ENCODE data around the gene SHC2. TPM values are rescaled to one million over a fixed set of nuclear protein-coding genes. Genes with fewer than 3 reads are reported as not detected.
"Not testable (repeated sequence)": the region's sequence is repeated elsewhere in the genome, so short reads cannot be mapped to it uniquely, and the experiment has no call there.

Gene SHC2
- total RNA-seq, 4 donors from 2014 or later = 31.5 to 72.8 (median 48.8) TPM

- DNase-seq = no peak
- WGBS, 2 donors = 66 to 67% methylated on average over 15 of the region's 15 CpGs
- intact Hi-C loops (cut with DNase I) = no loop called here
These were observed 23.7 kb upstream of the SHC2 start for GRCh38 chr19:484494-484893.

GRCh38 chr19:483332-484072, 22.7 kb upstream of the SHC2 start:
- Histone ChIP-seq H3K9me3 (no peaks in the 10 kb centered on the region), H3K36me3 (no peaks in the 10 kb centered on the region), H3K27ac (no peak overlapping the region), H3K4me3 (replicated peaks in 1 of 3) (no peak overlapping the region), H3K4me1 (peaks cover 0 to 3% of the 10 kb centered on the region in 2 donors), H3K27me3 (no peaks in the 10 kb centered on the region)
- no peak for DNase-seq
- TF ChIP-seq, protein P1, sequence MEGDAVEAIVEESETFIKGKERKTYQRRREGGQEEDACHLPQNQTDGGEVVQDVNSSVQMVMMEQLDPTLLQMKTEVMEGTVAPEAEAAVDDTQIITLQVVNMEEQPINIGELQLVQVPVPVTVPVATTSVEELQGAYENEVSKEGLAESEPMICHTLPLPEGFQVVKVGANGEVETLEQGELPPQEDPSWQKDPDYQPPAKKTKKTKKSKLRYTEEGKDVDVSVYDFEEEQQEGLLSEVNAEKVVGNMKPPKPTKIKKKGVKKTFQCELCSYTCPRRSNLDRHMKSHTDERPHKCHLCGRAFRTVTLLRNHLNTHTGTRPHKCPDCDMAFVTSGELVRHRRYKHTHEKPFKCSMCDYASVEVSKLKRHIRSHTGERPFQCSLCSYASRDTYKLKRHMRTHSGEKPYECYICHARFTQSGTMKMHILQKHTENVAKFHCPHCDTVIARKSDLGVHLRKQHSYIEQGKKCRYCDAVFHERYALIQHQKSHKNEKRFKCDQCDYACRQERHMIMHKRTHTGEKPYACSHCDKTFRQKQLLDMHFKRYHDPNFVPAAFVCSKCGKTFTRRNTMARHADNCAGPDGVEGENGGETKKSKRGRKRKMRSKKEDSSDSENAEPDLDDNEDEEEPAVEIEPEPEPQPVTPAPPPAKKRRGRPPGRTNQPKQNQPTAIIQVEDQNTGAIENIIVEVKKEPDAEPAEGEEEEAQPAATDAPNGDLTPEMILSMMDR (IDR thresholded peaks at IDR 0.05) = no peak
- TF ChIP-seq POLR2A (IDR thresholded peaks at IDR 0.05) = no peak
- intact Hi-C loops (cut with DNase I) = no loop called here
- WGBS, 2 donors = 58 to 59% methylated on average over 11 to 21 of the region's 21 CpGs

More at GRCh38 chr19:484494-484893, 23.7 kb upstream of the SHC2 start:
- Histone ChIP-seq H3K36me3 (no peaks in the 10 kb centered on the region), H3K27me3 (no peaks in the 10 kb centered on the region), H3K4me3 (replicated peaks in 1 of 3) (no peak overlapping the region), H3K4me1 (peaks cover 3 to 5% of the 10 kb centered on the region in 2 donors), H3K9me3 (no peaks in the 10 kb centered on the region), H3K27ac (no peak overlapping the region)
- no peak for TF ChIP-seq POLR2A (IDR thresholded peaks at IDR 0.05)
- TF ChIP-seq, protein P1 (IDR thresholded peaks at IDR 0.05) = no peak

DNA sequence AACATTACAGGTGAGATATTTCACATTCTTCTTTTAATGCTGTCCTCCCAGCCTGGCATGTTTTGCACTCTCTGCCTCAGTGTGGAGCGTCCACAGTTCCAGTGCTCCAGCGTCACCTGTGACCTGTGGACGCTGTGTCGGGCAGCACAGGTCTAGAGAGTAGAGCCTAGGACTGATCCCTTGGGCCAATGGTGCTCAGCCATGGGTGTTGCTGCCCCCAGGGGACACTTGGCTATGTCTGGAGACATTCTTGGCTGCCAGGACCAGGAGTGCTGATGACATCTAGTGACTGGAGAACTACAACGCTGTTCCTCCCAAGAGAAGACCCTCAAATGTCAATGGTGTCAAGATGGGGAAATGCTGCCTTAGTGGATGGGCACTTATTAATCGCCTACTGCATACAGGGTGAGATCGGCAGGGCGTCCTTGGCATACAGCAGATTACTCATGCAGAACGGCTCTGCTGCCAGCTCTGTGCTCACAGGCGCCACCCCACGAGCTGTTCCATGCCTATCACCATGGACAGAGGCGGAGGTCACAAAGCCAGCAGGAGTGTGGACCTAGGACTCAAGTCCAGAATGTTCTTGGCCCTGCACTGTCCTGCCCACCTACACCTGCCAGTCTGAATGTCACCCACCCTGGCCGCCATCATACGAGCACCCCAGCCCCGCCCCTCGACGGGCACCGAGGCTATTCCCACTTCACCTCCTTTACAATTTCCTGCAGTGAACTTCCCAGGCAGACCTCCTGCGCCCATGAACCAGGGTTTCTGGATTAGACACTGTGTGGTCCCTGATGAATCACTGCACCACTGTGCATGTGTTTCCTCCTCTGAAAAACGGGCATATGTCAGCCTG, 21.6 kb upstream of the SHC2 start:
- 42 to 55% methylated on average over 18 to 20 of the region's 20 CpGs for whole genome bisulfite sequencing, 2 donors
- no peak for DNase-seq
- no peaks in the 10 kb centered on the region for H3K36me3 ChIP-seq
- H3K4me3 ChIP-seq (replicated peaks in 1 of 3) = no peak overlapping the region
- H3K9me3 ChIP-seq = no peaks in the 10 kb centered on the region
- intact Hi-C loops (cut with DNase I) = no loop called here
- TF ChIP-seq POLR2A (IDR thresholded peaks at IDR 0.05) = no peak
- TF ChIP-seq, protein P1 (IDR thresholded peaks at IDR 0.05) = no peak
- peaks cover 0 to 3% of the 10 kb centered on the region in 2 donors for H3K4me1 ChIP-seq
- H3K27me3 ChIP-seq = no peaks in the 10 kb centered on the region
- H3K27ac ChIP-seq = no peak overlapping the region

GRCh38 chr19:481100-481499, 20.3 kb upstream of the SHC2 start:
- H3K27ac ChIP-seq; H3K9me3 ChIP-seq; H3K4me3 ChIP-seq (replicated peaks in 1 of 3); DNase-seq; intact Hi-C loops (cut with DNase I); H3K36me3 ChIP-seq; H3K4me1 ChIP-seq; H3K27me3 ChIP-seq: not testable (repeated sequence)
- 88 to 90% methylated on average over 3 of the region's 3 CpGs for WGBS, 2 donors

DNA sequence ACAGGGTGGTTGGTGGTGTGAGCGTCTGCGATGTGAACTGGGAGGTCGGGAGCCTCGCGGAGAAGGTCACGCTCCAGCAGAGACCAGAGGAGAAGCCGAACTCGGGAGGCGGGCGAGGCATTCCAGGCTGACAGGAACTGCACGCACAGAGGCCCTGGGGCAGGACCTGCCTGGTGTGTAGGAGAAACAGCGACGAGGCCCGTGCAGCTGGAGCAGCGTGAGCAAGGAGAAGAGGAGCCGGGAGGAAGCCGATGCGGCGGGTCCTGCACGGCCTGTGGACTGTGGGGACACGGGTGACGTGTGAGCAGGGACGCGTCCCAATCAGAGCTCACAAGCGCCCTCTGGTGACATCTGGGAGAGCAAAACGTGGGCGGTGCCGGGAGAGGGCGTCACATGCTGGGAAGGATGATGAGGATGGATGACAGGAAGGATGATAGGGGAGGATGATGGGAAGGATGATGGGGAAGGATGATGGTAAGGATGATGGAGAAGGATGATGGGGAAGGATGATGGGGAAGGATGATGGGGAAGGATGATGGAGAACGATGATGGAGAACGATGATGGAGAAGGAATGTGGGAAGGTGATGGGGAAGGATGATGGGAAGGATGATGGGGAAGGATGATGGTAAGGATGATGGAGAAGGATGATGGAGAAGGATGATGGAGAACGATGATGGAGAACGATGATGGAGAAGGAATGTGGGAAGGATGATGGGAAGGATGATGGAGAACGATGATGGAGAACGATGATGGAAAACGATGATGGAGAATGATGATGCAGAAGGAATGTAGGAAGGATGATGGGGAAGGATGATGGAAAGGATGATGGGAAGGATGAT, 19.4 kb upstream of the SHC2 start:
- Histone ChIP-seq H3K9me3 (no peaks in the 10 kb centered on the region), H3K27ac (no peak overlapping the region), H3K27me3 (no peaks in the 10 kb centered on the region), H3K36me3 (no peaks in the 10 kb centered on the region), H3K4me1 (peaks cover 0 to 3% of the 10 kb centered on the region in 2 donors), H3K4me3 (replicated peaks in 1 of 3) (no peak overlapping the region)
- intact Hi-C loops (cut with DNase I) = no loop called here
- TF ChIP-seq, protein P1 (IDR thresholded peaks at IDR 0.05) = peak in 5 of 6 experiments; percentile 44 to 78 (median 70)
- no peak for TF ChIP-seq POLR2A (IDR thresholded peaks at IDR 0.05)
- 18 to 21% methylated on average over 36 of the region's 36 CpGs for WGBS, 2 donors
- peak; percentile 85 for DNase-seq

All from thyroid gland (tissue), 4 donors.